Epithelial cell of proximal tubule (primary cell): ENCODE measurements around the gene GLCCI1. TPM values are rescaled to one million over a fixed set of nuclear protein-coding genes. Genes with fewer than 3 reads are reported as not detected.

ENCODE experiments used
- DNase-seq: peaks from one replicate; pipeline ENCODE4 v3.0.0-alpha.2; 2011; ENCODE audit warnings: low read depth
- H3K4me3 ChIP-seq: 2 replicates; pipeline ENCODE4 v1.5.1; 2011; ENCODE audit warnings: low read depth, mild to moderate bottlenecking, low read length
- total RNA-seq: library from RNA; depleted of rRNA; stranded (reverse); fragments of >200 nt; gene quantifications from 2 replicates; pipeline ENCODE4 v1.2.3, GENCODE V29; 2015
- TF ChIP-seq, protein P1 (sequence below): conservative IDR thresholded peaks from 2 replicates; pipeline ENCODE4 v1.5.1; 2012; ENCODE audit warnings: low read depth, mild to moderate bottlenecking, low read length

The GLCCI1 gene
- 1.9 and 3.0 TPM in 2 replicates for total RNA-seq

DNA sequence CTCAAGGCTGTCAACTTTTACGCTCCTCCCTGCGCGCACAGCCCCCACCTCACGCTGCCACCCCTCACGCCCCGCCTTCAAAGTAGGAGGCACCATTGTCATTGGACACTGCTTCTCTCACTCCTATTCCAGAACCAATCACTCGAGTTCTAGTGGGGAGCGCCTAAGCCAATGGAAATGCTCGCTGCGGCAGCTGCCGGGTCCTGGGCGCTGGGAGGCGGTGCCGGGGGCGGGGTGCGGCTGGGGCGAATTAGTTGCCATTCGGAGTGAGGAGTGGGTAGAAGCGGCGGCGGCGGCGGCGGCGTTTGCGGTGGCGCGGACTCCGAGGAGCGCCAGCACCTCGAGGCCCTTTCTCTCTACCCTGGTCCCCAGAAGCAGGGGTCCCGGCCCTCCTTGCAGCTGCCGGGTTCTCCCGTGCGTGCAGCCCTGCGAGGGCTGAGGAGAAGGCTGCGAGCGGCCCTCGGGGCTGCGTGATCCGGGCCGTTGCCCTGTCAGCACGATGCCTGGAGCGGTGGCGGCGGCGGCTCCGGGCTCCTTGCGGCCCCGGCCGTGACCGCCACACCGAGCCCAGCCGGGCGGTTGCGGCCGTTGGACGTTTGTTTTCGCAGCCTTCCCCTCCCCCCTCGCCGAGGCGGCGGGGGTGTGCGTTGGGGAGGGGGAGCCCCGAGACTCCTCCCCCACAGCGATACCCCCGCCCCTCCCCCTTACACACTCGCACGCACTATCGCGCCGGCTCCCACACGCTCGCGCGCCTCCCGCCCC lies at the start of gene GLCCI1:
TSS of gene GLCCI1 (plus strand) at position 253 of the 762 bp plus-strand sequence. CDS start 555 bp downstream, outside the sequence.
- TF ChIP-seq, protein P1, sequence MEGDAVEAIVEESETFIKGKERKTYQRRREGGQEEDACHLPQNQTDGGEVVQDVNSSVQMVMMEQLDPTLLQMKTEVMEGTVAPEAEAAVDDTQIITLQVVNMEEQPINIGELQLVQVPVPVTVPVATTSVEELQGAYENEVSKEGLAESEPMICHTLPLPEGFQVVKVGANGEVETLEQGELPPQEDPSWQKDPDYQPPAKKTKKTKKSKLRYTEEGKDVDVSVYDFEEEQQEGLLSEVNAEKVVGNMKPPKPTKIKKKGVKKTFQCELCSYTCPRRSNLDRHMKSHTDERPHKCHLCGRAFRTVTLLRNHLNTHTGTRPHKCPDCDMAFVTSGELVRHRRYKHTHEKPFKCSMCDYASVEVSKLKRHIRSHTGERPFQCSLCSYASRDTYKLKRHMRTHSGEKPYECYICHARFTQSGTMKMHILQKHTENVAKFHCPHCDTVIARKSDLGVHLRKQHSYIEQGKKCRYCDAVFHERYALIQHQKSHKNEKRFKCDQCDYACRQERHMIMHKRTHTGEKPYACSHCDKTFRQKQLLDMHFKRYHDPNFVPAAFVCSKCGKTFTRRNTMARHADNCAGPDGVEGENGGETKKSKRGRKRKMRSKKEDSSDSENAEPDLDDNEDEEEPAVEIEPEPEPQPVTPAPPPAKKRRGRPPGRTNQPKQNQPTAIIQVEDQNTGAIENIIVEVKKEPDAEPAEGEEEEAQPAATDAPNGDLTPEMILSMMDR = no peak
- DNase-seq = peak; percentile 80
- peak within 1 kb of the TSS; percentile 82 for H3K4me3 ChIP-seq

DNA sequence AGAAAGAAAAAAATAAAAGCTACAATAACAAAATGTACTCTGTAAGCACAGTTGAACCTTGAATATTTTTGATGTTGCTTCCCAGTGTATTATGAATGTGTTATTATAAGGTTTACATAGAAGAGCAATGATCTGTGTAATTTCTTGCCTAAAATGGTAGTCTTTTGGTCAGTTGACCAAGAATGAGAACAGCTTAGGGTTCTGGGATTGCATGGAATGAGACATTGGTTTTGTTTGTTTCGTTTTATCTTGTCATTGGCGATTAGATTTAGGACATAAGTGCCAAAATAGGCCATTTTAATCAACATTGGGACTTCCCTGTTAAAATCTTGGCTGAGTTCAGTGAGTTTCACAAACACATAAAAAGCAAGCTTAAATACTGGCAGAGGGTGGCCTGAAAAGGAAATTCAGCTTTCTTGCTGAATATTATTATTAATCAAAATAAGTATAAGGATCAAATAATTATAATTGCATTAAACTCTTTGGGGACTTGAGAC lies 49.1 kb upstream of the GLCCI1 start:
- TF ChIP-seq, protein P1 = no peak
- no peak for DNase-seq
- no peak overlapping the region for H3K4me3 ChIP-seq

DNA sequence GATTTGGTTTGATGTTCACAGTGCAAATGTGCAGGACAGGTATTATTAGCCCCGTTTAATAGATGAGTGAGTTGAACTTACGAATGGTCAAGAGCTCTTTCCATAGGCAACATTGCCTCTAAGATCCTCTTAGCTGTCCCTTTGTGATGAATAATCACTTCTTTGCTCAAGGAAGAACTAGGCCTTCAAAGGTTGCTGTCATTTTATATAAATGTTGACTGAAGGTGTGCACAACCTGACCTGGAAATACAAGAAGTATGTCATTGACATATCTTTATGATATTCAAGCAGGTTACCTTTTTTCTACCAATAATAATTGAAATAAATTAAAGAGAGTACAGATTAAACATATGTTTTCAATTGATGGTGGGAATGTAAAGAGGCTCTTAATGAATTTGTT lies 48.5 kb upstream of the GLCCI1 start:
- no peak for DNase-seq
- TF ChIP-seq, protein P1 = no peak
- no peak overlapping the region for H3K4me3 ChIP-seq

DNA sequence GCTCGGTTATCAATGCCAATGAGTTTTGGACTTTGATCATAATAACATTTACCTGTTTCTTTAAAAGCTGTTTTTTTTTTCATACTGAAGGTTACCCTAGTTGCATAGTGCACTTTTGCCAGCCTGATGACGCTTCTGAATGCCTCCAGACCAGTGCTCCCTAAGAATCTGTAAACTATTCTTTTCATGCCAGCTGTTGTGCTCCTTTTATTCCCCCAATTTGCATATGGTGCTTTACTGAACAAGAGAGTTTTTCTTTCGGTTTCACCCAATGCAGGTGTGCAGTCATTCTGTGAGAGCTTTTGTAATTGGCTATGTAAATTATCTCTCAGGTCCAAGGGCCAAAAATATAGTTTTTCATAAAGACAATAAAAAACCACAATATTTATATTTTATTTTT lies 48.1 kb upstream of the GLCCI1 start:
- TF ChIP-seq, protein P1 = no peak
- DNase-seq = no peak
- no peak overlapping the region for H3K4me3 ChIP-seq

DNA sequence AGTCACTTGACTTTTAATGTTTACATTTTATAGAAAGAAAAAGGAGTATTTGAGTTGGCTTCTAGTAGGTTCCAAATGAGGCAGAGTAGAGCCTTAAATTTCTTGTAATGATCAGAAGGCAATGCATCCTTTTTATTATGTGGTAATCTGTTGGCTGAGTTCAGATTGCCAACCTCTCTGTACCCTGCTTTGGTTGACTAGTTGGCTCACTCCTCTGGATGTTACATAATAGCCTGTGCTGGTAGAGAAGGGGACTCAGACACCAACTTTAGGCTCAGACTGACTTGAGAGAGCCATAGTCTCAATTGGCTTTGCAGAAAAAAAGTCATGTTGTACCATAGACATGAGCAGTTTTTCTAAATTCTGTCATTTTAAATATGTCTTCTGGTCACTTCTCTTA lies 46.8 kb upstream of the GLCCI1 start:
- H3K4me3 ChIP-seq = no peak overlapping the region
- TF ChIP-seq, protein P1 = no peak
- DNase-seq = no peak

DNA sequence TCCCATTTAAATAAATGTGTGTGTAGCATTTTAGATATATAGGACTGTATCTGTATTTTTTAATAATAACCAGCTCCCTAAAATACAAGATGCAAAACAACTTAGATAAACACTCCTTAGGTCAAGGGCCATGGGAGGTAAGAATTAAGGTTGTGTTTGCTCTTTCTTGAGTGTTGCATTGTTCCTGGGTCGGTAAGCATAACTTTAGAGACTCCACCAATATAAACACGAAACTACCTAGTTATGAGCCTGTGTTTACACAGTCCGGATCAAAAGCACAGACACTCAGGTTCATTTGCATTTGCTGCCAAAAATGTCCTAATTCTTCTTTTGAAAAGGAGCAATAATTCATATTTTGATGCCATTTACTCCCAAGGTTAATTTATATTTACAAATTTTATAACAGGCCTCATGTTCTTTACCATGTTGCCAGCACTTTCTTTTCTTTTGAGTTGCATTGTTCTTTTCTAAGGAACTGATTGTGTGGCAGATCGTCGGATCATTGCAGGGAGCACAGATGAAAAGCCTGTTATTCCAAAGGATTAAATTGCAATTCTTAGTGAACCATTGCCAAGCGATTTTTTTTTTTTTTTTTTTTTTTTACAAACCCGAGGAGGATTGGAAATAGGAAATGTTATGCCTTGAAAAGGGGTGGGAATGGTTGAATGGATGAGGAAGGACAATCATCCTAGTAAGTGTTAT lies 45.8 kb upstream of the GLCCI1 start:
- H3K4me3 ChIP-seq = no peak overlapping the region
- TF ChIP-seq, protein P1 = no peak
- no peak for DNase-seq
